ENCODE results near the gene TRIM4.
"Not testable (repeated sequence)": the region's sequence is repeated elsewhere in the genome, so short reads cannot be mapped to it uniquely, and the experiment has no call there.

TRIM4 gene

DNA sequence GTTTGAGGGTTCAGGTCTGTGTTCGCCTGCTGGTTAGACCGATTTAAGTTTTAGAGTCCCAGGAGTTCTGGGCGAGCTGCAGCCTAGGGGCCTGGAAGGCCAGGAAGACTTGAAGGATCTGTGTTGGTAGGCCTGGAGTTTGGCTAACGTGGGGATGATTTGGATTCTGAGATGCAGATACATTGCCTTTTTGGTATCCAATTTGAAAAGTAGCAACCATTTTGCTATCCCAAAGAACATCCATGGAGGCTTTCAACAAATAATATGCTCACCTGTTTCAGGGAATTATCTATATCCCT, 433 bp upstream of the TRIM4 start:
- DNase-seq (ENCODE audit: low read depth): no peak

GRCh38 chr7:99910976-99911375, 8.4 kb downstream of the TRIM4 start:
- DNase-seq (ENCODE audit: low read depth): no peak

DNA sequence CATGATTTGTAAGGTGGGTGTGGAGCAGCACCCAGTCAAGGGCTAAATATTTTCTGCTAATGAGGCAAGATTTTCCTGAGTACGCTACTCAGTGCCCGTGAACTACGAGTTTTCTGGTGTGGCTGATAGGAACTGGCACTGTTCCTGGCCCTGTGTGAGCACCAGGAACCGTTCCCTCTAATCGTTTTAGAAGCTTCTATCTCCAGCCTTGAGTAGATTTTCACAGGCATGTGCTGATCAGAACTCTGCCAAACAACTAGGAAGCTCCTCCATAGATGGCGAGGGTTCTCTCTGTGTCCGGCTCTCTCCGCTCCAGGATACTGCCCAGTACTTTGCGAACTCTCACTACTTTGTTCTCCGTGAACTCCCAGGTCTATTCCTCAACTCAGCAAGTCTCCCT, 17.7 kb downstream of the TRIM4 start:
- DNase-seq (ENCODE audit: low read depth): no peak

- no peak for DNase-seq (ENCODE audit: low read depth)
Observed at GRCh38 chr7:99899830-99900519, 19.4 kb downstream of the TRIM4 start.

- no peak for DNase-seq (ENCODE audit: low read depth)
Observed at GRCh38 chr7:99898836-99899235, 20.5 kb downstream of the TRIM4 start.

- DNase-seq (ENCODE audit: low read depth): no peak
Observed at GRCh38 chr7:99898023-99898357, 21.3 kb downstream of the TRIM4 start.

DNA sequence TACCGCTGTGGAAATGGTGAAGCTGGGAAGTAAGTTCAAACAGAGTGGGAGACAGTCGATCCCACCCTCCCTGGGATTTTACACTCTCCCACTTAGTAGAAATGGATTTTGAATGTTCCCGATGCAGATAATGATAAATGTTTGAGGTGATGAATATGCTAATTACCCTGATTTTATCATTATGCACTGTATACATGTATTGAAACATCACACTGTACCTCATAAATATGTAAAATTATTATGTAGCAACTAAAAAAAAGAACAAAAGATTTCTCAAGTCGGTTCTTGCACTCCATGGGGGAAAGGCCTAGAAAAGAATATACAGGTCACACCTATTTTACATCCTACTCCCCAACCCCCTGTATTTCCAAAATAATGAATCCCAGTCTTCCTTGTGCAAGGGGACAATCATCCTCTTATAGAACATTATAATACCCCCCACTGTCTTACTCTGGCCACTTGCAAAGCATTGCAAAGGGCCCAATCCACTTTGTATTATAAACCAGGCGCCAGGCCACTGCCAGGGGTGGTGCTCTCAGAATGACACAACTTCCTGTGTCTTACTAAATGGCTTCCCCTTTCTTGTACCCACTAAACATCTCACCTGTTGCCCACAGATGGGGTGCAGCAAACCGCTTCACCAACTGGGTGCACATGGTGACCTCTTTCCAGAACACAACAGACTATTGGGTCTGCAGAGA, 21.9 kb downstream of the TRIM4 start:
- DNase-seq (ENCODE audit: low read depth): no peak

DNA sequence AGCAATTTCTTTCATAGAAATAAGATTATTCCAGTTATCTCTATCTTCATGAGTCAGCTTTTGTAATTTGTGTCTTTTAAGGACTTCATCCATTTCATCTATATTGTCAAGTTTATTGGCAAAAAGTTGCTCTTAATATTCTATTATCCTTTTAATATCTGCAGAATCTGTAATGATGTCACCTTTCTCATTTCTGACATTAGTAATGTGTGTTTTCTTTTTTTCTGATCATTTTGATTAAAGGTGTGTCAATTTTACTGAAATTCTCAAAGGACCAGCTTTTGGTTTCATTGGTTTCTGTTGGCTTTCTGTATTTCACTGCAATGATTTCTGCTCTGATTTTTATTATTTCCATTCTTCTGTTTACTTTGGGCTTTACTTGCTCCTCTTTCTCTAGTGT, 24.6 kb downstream of the TRIM4 start:
- no peak for DNase-seq (ENCODE audit: low read depth)

GRCh38 chr7:99893280-99893679, 26.1 kb downstream of the TRIM4 start:
- DNase-seq (ENCODE audit: low read depth): no peak

GRCh38 chr7:99890348-99890747, 29.0 kb downstream of the TRIM4 start:
- not testable (repeated sequence) for DNase-seq (ENCODE audit: low read depth)

GRCh38 chr7:99888366-99888765, 31.0 kb downstream of the TRIM4 start:
- DNase-seq (ENCODE audit: low read depth): not testable (repeated sequence)

- no peak for DNase-seq (ENCODE audit: low read depth)
Observed at GRCh38 chr7:99881370-99881769, 38.0 kb downstream of the TRIM4 start.

- no peak for DNase-seq (ENCODE audit: low read depth)
Observed at GRCh38 chr7:99876933-99877332, 42.4 kb downstream of the TRIM4 start, which contains the start of gene OR2AE1. Gene OR2AE1, minus strand, starts transcription at chr7:99877033. Its CDS starts 0 bp downstream, at chr7:99877033.

DNA sequence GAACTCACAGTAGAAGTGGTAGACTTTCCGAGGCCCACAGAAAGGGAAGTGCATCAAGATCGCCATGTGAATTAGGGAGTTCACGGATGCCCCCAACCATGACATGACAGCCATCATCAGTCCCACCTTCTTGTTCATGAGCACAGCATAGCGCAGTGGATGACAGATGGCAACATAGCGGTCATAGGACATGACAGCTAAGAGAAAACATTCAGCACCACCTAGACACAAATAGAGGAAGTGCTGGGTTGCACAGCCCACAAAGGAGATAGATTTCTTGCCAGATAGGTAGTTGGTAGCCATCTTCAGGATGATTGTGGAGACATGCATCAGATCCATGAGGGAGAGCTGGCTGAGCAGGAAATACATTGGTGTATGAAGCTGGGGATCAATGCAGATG, 42.8 kb downstream of the TRIM4 start:
- DNase-seq (ENCODE audit: low read depth): no peak

- no peak for DNase-seq (ENCODE audit: low read depth)
Observed at GRCh38 chr7:99868246-99868645, 51.1 kb downstream of the TRIM4 start.

DNA sequence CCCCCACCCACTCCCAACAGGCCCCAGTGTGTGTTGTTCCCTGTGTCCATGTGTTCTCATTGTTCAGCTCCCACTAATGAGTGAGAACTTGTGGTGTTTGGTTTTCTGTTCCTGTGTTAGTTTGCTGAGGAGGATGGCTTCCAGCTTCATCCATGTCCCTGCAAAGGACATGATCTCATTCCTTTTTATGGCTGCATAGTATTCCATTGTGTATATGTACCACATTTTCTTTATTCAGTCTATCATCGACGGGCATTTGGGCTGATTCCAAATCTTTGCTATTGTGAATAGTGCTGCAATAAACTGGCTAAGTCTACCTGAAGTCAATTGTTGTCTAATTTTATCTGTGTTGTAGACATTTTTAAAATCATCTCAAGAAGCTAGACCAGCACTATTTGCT, 51.9 kb downstream of the TRIM4 start:
- not testable (repeated sequence) for DNase-seq (ENCODE audit: low read depth)

GRCh38 chr7:99863847-99864440, 55.4 kb downstream of the TRIM4 start:
- DNase-seq (ENCODE audit: low read depth): no peak

DNA sequence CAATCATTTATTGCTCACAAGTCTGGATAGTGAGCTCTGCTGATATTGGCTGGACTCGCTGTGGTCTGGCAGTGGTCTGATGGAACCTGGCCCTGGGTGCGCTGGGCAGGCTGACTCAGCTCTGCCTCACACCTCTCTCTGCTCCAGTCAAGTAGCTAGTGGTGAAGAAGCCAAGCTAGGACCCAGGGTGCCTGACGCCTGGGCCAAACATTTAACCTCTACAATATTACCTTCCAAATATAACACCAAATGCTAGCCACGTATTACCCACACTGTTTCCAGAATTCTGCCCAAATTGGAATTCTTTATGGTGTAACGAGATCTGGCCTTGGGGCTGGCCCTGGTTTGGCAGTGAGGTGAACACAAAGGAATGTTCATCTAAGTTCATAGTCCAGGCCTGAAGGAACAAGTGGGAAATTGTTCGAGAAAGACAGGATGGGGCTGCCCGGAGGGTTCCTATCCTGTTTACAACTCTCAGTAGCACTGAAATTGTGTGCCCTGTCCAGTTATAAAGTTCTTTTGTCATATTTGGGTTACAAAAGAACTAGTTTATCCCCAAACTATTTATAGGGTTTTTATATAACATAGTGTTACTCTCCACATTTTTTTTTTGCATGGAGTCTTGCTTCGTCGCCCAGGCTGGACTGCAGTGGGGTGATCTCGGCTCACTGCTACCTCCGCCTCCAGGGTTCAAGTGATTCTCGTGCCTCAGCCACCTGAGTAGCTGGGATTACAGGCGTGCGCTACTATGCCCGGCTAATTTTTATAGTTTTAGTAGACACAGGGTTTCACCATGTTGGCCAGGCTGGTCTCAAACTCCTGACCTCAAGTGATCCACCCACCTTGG, 58.8 kb downstream of the TRIM4 start:
- DNase-seq (ENCODE audit: low read depth): no peak

DNA sequence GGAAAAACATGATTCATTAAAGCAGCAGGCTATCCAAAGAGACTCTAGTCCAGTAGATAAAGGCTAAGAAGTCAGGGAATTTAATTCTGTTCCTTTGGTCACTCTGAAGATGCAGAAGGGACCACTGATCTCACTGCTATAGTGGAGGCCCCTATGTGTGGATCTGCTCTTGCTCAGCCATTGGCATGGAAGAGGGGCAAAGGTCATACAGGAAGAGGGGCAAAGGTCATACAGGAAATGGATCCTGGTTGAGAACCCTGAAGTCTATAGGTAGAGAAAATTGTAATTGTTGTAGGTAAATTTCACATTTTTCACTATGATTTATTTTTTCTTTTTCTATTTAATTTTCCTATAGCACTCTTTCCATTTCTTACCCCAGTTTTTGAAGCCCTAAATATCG, 64.1 kb downstream of the TRIM4 start:
- no peak for DNase-seq (ENCODE audit: low read depth)

DNA sequence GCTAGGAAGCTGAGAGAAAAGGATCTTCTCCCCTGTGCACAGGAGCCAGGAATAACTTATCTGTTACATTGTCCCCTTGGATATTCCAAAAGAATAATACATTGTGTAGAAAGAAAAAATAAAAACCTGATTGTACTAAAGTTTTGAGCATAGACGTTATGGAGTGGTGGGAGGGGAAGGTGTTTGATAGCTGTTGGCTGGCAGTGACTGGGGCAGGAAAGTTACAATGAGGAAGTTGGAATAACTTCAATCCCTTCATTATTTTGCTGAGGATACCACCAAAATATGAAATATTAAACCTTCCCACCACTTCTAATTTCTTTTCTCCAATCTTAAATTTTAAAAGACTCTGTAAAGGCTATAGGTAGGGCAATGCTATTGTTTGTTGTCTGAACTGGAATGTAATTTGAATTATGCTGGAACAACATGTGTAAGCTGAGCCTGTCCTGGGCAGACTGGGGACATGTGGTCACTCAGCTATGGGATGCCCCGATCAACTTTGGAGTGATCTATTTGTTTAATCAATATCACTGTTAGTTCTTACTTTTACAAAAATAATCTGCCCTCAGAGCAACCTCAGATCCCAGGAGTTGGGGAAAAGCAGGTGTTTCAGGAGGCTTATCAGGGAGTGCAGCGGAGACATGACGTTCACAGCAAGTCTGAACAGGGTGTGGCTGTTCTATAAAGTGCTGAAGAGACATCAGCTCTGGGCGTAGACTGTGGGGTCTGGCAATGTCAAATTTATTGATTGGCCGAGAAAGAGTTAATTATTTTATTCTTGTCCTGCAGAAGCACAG, 70.7 kb downstream of the TRIM4 start:
- DNase-seq (ENCODE audit: low read depth): no peak

GRCh38 chr7:99844328-99844727, 75.0 kb downstream of the TRIM4 start:
- no peak for DNase-seq (ENCODE audit: low read depth)

DNA sequence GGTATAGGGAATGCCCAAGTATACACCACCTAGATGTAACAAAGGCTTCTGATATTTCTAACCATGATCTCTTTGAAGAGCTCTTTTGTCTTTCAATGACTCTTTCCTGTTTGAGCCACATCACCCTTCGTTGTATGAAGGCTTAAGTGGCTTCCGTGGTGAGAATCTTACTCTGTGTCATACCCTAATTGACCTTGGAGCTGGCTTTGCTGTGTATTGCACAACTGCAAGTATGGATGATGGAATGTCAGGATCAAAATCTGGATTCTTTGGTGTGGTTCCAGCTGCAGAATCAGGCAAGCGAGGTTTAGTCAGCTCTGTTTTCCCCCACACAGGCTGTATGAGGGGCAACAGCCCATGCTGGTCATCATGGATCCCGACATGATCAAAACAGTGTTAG, 75.5 kb downstream of the TRIM4 start:
- no peak for DNase-seq (ENCODE audit: low read depth)
